Renal cortical epithelial cell (primary cell): ENCODE results near the gene WDR46. TPM values are rescaled to one million over a fixed set of nuclear protein-coding genes. Genes with fewer than 3 reads are reported as not detected.
A peak's percentile ranks its signal among the peaks of the same experiment; 100 is the strongest.

Source experiments
- DNase-seq: peaks from one replicate; pipeline ENCODE4 v3.0.0-alpha.2; 2011; ENCODE audit warnings: low read depth
- total RNA-seq: library from RNA; depleted of rRNA; stranded (reverse); fragments of >200 nt; gene quantifications from 2 replicates; pipeline ENCODE4 v1.2.3, GENCODE V29; 2014

Gene WDR46
- 54.6 and 106 TPM in 2 replicates for total RNA-seq

GRCh38 chr6:33288921-33289783, at the start of gene WDR46, which contains the start of gene PFDN6:
Gene WDR46, minus strand, starts transcription at chr6:33289239. Its CDS starts 69 bp downstream, at chr6:33289170.
Gene PFDN6, plus strand, starts transcription at chr6:33289601. Its CDS starts 256 bp downstream, at chr6:33289857.
- peak; percentile 93 for DNase-seq

- no peak for DNase-seq
Observed at GRCh38 chr6:33336495-33336894, 47.5 kb upstream of the WDR46 start.

GRCh38 chr6:33335916-33336315, 46.9 kb upstream of the WDR46 start:
- DNase-seq = no peak

GRCh38 chr6:33333666-33334065, 44.6 kb upstream of the WDR46 start:
- no peak for DNase-seq

GRCh38 chr6:33330736-33331135, 41.7 kb upstream of the WDR46 start:
- DNase-seq = no peak

GRCh38 chr6:33329058-33329457, 40.0 kb upstream of the WDR46 start:
- DNase-seq = no peak

GRCh38 chr6:33324125-33324524, 35.1 kb upstream of the WDR46 start:
- no peak for DNase-seq

GRCh38 chr6:33323623-33323948, 34.5 kb upstream of the WDR46 start:
- DNase-seq = no peak

- DNase-seq = no peak
Observed at GRCh38 chr6:33321227-33321626, 32.2 kb upstream of the WDR46 start.

- DNase-seq = no peak
Observed at GRCh38 chr6:33320315-33321181, 31.5 kb upstream of the WDR46 start.

GRCh38 chr6:33319939-33320314, 30.9 kb upstream of the WDR46 start:
- no peak for DNase-seq

GRCh38 chr6:33318426-33319073, 29.5 kb upstream of the WDR46 start:
- DNase-seq = no peak

- peak; percentile 98 for DNase-seq
Observed at GRCh38 chr6:33317669-33318425, 28.8 kb upstream of the WDR46 start, which contains the start of gene ZBTB22. Gene ZBTB22, minus strand, starts transcription at chr6:33317744. Its CDS starts 828 bp downstream, at chr6:33316916.

- DNase-seq = no peak
Observed at GRCh38 chr6:33317419-33317668, 28.3 kb upstream of the WDR46 start.

- DNase-seq = no peak
Observed at GRCh38 chr6:33316603-33317418, 27.8 kb upstream of the WDR46 start.

- DNase-seq = no peak
Observed at GRCh38 chr6:33315793-33316602, 27.0 kb upstream of the WDR46 start.

- no peak for DNase-seq
Observed at GRCh38 chr6:33314943-33315792, 26.1 kb upstream of the WDR46 start.

GRCh38 chr6:33314515-33314942, 25.5 kb upstream of the WDR46 start:
- peak; percentile 82 for DNase-seq
